Myocyte (in vitro differentiated cells): ENCODE measurements around the gene MUC20. TPM values are rescaled to one million over a fixed set of nuclear protein-coding genes. Genes with fewer than 3 reads are reported as not detected.
"Not testable (repeated sequence)": the region's sequence is repeated elsewhere in the genome, so short reads cannot be mapped to it uniquely, and the experiment has no call there.

ENCODE experiments used
- DNase-seq: peaks from one replicate; pipeline ENCODE4 v3.0.0-alpha.2; 2012; ENCODE audit warnings: low read depth
- polyA plus RNA-seq: library from polyadenylated mRNA; unstranded; fragments of >200 nt; gene quantifications from one replicate; pipeline ENCODE4 v1.2.1, GENCODE V29; 2012; ENCODE audit warnings: missing spikeins
- total RNA-seq: library from RNA; depleted of rRNA; stranded (reverse); fragments of >200 nt; gene quantifications from 2 replicates; pipeline ENCODE4 v1.2.3, GENCODE V29; 2014

Gene MUC20, protein sequence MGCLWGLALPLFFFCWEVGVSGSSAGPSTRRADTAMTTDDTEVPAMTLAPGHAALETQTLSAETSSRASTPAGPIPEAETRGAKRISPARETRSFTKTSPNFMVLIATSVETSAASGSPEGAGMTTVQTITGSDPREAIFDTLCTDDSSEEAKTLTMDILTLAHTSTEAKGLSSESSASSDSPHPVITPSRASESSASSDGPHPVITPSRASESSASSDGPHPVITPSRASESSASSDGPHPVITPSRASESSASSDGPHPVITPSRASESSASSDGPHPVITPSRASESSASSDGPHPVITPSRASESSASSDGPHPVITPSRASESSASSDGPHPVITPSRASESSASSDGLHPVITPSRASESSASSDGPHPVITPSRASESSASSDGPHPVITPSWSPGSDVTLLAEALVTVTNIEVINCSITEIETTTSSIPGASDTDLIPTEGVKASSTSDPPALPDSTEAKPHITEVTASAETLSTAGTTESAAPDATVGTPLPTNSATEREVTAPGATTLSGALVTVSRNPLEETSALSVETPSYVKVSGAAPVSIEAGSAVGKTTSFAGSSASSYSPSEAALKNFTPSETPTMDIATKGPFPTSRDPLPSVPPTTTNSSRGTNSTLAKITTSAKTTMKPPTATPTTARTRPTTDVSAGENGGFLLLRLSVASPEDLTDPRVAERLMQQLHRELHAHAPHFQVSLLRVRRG
- 0.10 and 0.96 TPM in 2 replicates for total RNA-seq
- polyA plus RNA-seq: 2.3 TPM

DNA sequence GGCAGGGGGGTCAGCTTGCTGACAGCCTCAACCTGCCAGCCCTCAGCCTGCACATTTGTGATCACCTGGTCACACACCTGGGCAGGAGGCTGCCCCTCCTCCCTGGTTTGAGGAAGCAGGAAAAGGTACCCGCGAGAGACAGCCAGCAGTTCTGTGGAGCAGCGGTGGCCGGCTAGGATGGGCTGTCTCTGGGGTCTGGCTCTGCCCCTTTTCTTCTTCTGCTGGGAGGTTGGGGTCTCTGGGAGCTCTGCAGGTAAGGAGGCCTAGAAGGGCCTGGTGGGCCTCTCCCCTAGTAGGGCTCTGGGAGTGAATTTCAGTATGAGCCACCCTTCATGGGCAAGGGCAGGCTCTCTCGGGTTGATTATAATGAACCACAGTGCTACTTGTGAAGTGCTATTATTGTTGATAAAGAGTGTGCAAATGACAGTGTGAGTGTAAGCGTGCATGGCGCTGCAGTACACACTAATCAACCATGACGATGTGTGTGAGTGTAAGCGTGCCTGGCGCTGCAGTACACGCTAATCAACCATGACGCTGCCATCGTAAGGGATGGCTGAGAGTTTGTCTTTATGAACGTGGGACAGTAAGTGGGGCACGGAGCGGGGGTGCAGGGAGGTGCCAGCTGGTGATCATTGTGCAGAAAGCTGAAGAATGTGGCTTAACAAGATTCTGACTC lies at the start of gene MUC20:
TSS of gene MUC20 (plus strand) at position 148 of the 676 bp plus-strand sequence. CDS start at position 178, 30 bp downstream.
- not testable (repeated sequence) for DNase-seq

DNA sequence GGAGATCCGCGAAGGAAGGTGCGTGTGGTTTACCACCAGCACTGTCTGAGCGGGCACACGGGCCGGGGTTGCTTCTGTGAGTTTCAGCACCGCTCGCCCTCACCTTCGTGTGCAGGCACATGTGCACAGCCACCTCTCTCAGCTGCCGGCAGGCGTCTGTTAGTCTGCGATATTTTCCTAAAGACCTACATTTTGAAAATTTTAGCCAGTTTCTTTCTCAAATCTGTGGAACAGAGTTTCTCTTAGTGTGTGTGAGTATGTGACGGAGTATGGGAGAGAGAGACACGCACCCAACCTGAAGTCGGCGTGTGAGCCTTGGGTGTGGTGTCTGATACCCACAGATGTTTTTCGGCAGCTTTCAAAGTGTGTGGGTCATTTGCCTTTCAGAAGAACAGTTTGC lies 49.5 kb upstream of the MUC20 start:
- DNase-seq: not testable (repeated sequence)

DNA sequence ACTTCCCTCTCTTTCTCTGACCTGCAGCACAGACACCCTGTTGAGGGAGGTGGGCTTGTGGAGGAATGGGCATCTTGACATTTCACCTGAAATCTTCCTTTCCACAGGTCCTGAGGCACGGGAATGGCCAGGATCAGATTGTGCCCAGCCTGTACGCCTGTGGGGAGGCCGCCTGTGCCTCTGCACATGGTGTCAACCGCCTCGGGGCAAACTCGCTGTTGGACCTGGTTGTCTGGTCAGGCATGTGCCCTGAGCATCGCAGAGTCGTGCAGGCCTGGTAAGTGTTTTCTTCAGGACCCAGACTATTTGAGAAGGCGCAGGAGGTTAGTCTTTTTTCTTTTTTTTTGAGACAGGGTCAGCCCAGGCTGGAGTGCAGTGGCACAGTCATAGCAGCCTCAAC lies 47.1 kb upstream of the MUC20 start:
- DNase-seq: not testable (repeated sequence)

DNA sequence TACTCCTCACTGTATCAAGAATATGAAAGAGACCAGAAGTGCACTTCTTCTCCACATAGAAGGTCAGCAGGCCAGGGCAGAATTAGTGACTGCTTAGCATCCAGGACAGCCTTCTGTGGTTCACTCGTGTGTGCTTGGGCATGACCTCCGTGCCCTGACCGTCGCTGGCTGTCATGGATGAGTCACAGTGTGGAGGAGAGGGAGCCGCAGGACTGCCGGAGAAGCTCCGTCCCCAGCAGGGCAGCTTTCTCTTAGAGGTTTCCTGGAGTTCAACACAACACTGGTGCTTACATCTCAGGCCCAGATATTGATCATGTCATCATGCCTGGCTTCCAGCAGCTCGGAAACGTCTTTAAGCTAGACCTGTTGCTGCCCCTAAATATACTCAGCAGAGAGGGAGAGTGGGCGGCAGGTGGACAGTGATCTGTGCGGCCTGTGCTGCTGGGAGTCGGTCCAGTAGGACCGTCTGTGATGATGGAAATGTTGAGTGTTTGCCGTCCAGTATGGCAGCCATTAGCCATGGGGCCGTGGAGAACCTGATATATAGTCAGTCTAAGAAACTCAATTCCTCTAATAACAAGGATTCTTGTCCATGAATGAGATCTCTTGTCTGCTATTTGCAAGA lies 42.3 kb upstream of the MUC20 start:
- DNase-seq: peak; percentile 53

DNA sequence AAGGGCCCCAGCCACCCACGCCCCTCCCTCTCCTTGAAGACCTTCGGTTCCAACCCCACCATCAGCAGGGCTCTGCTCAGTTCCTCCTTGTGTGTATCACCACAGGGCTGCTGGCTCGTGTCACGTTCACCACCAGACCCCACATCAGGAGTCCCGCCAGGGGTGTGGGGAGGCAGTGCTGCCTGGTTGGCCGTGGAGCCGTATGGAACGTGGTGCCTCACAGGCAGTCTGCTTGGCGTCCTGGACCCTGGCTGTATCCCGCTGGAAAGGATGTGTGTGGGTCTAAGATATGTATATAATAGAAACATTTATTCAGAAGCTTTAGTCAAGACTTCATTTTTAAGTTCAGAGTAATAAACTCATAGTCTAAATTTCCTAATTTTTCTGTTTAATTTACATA lies 40.1 kb upstream of the MUC20 start:
- not testable (repeated sequence) for DNase-seq

DNA sequence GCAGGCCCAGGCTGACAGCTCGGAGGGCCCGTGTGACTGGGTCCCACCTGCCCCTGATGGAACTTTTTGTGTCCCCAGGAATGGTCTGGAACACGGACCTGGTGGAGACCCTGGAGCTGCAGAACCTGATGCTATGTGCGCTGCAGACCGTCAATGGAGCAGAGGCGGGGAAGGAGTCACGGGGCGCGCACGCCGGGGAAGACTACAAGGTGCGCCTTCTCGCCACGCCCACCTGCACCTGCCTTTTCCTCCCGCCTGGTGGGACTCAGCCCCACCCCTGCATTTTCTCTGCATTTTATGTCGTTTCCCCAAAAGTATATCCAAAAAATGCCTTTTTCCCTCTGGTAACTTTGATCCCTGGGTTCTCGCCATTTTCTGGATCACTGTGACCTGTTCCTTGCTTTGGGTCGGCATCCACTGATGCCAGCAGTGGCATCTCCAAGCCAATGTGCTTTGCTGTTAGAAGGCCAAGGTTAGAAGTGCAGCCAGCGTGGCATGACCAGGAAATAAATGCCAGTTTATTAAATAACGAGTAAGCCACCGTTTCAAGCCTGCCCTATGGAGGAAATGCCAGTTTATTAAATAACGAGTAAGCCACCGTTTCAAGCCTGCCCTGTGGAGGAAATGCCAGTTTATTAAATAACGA lies 39.2 kb upstream of the MUC20 start:
- not testable (repeated sequence) for DNase-seq

DNA sequence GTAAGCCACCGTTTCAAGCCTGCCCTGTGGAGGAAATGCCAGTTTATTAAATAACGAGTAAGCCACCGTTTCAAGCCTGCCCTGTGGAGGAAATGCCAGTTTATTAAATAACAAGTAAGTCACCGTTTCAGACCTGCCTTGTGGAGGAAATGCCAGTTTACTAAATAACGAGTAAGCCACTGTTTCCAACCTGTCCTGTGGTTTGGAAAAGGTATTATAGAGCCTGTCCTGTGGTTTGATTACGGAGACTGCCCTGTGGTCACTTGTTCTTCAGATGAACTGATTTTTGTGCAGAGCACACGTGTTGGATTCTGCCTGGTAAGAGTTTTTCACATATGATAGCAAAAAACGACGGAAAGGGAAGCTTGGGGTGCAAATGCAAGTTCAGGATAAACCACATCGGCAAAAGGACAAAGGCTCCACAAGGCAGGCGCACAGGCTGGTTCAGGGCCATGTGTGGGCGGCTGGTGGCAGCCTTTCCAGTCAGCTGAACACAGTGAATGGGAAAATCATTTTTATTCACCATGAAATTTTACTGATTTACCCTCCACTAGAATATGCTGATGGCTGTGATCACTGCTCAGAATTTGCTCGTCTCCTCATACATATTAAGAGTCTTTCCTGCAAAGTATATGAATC lies 38.6 kb upstream of the MUC20 start:
- not testable (repeated sequence) for DNase-seq

DNA sequence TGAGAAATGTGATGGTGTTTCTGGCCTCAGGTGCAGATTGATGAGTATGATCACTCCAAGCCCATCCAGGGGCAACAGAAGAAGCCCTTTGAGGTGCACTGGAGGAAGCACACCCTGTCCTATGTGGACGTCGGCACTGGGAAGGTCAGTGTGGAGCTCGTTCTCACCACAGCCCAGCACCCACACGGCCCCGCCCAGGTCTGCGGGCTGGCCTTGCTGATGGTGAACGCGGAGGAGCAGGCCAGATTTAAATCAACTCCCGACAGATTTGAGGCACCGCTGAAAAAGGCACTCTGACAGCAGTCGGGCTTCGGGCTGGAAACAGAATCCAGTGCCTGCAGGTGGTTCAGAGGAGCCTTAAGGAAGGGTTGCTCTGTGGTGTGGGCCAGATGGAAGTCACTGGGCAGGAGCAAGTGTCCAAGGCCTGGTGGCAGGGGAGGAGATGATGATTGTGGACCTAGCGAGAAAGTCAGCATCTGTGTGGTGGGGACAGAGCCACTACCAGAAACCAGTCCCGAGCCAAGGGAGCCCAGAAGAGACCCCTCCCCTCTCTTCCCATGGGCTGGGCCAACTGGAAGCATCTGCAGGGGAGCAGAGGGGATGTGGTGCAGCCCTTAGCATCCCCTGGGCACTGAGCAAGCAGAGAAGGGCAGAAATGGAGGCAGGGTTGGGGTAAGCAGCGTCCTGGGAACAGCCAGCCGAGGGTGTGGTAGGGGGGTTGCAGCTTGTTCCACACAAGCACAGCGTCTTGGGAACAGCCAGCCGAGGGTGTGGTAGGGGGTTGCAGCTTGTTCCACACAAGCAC lies 36.9 kb upstream of the MUC20 start:
- DNase-seq: not testable (repeated sequence)

DNA sequence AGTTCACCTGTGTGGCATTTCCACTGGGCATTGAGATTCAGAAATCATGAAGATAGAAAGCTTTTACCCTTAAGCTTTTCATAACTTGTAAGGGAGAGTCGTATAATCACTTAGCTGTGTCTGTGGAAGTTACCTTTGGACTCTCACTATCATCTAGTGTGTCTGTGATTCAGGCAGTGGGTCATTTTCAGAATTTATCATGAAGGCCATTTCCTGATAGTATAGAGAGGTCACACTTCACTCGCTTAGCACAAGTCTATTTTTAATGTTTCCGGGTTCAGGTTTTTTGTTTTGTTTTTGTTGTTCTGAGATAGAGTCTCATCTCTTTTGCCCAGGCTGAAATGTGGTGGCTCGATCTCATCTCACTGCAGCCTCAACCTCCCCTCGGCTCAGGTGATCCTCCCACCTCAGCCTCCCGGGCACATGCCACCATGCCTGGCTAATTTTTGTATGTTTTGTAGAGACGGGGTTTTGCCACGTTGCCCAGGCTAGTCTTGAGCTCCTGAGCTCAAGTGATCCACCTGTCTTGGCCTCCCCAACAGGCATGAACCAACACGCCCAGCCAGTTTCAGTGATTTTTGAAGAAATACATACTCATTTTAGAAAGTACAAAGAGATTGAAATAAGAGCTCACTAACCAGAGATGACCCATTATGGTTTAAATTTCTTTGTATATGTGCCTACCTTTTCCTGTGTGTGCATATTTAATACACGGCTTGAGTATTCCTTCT lies 36.1 kb upstream of the MUC20 start:
- DNase-seq: not testable (repeated sequence)

DNA sequence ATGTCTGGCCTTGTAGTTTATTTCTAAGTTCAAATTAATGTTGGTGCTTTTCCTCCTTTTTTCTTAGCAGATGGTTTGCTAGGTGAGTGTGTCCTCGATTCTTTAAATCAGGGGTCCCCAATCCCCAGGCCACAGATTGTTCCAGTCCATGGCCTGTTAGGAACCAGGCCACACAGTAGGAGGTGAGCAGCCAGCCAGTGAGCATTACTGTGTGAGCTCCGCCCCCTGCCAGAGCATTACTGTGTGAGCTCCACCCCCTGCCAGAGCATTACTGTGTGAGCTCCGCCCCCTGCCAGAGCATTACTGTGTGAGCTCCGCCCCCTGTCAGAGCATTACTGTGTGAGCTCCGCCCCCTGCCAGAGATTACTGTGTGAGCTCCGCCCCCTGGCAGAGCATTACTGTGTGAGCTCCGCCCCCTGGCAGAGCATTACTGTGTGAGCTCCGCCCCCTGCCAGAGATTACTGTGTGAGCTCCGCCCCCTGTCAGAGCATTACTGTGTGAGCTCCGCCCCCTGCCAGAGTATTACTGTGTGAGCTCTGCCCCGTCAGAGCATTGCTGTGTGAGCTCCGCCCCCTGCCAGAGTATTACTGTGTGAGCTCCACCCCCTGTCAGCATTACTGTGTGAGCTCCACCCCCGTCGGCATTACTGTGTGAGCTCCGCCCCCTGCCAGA lies 34.1 kb upstream of the MUC20 start:
- DNase-seq: not testable (repeated sequence)

DNA sequence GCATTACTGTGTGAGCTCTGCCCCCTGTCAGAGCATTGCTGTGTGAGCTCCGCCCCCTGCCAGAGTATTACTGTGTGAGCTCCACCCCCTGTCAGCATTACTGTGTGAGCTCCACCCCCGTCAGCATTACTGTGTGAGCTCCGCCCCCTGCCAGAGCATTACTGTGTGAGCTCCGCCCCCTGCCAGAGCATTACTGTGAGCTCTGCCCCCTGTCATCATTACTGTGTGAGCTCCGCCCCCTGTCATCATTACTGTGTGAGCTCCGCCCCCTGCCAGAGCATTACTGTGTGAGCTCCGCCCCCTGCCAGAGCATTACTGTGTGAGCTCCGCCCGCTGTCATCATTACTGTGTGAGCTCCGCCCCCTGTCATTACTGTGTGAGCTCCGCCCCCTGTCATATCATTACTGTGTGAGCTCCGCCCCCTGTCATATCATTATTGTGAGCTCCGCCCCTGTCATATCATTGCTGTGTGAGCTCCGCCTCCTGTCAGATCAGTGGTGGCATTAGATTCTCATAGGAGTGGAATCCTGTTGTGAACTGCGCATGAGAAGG lies 33.5 kb upstream of the MUC20 start:
- not testable (repeated sequence) for DNase-seq

DNA sequence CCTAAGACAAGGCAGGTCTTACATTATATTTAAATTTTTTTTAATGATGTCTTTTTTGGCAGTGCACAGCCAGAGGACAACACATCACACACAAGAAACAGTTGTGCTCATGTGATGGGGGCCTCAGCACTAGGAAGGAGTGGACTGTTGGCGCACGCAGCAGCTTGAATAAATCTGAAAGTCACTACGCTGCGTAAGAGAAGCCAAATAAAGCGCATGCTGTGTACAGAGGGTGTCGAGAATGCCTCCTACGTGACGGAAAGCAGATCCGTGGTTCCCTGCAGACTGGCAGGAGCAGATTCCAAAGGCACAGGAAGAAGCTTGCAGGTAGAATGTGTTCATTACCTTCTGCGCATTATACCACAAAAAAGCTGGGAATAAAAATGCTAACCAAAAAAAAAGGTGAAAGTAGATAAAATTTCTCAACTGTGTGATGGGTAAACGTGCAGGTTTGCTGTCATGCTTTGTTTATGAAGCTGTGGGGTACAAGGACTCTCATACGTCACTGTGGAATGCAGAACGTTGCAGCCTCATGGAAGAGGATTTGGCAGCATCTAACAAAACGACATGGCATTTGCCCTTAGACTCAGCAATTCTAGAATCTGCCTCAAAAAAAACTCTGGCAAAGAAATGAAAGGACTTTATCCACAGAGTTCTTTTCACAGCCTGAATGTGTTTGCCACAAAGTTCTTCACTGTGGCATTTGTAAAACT lies 32.2 kb upstream of the MUC20 start:
- DNase-seq: not testable (repeated sequence)

DNA sequence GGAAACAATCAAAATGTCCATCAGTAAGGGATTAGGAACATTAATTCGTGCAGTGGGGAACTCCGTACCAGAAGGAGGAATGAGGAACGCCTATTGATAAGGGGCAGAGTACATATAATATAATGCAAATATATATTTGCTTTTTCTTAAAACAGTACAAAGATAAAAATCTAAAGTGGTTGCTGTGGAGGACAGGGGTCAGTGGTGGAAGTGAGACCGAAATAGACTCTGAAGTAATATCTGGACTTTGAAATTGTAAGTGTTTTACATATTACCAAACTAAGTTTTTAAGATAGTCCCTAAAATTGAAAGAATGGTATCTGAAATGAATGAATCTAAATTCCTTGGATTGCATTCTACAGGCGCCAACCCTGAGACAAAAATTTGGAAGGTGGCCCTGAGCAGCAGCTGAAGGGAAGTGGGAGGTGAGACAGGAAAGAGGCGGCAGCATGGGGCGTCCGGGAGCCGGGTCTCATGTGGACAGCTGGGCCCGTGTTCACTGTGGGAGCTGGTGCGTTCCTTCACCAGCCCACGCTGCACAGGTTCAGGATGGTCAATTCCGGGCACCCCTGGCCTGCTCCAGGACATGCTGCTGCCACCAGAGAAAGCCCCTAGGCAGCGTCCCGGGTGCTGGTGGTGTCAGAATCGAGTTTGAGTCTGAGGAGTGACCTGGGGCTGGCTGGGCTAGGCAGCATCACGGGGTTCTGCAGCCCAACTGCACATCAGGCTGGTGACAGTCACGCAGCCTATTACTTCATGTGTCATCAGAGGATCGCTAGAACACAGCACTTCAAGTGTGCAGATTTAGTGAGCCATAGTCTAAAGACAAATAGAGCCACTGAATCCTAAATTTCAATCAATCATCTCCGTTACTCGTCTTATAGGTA lies 31.4 kb upstream of the MUC20 start:
- peak; percentile 42 for DNase-seq

DNA sequence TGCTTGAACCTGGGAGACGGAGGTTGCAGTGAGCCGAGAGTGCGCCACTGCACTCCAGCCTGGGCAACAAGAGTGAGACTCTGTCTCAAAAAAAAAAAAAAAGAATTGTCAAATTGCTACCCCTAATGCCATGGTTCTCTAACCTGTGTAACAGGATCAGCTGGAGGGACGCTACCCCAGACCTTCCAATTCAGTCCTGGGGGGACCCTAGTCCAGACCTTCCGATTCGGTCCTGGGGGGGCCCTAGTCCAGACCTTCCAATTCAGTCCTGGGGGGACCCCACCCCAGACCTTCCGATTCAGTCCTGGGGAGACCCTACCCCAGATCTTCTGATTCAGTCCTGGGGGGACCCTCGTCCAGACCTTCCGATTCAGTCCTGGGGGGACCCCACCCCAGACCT lies 29.8 kb upstream of the MUC20 start:
- DNase-seq: no peak

DNA sequence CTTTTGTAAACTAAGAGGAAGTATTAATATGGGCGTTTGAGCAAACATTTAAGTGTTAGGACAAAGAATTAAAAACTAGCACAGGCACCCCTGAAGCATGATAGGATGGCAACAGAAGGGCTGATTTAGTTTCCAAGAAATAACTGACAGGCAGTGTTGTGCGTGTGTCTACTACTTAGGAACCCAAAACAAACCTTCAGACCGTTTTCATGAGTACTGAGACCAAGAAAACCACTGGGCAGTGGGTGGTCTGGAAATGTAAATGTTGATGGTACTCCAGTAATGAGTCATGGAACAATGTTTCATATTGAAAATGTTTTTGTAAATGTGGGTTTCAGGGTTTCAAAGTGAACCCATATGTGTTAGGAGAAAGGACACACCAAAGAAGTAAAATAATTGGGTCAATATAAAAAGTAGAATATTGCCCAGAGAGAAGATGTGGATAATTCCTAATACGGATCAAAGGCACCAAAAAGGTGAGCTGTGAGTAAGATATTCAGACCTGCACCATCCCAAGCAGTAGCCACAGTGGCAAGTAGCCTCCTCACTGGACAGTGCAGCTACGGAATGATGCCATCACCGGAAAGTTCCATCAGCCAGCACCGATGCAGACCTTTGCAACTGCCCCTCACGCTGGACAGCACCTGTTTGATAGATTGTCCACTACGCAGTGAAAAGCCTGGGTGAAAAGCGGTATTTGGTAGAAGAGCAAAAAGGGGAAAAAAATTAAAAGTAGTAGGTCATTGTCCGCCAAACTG lies 29.0 kb upstream of the MUC20 start:
- DNase-seq: not testable (repeated sequence)

DNA sequence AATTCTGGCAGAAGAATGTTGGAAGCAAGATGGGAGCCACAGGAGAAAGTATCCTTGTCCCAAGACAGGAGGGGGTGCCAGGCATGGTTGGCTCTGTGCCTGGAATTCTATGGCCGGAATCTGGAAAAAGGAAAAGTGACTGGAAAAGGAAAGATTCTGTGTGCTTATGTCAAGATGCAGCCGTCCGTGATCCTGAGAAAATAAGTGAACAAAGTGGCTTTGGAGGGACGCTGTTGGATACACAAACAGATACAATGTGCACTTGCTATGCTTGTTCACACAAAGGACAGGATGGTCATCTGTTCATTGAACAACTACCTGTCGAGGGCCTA lies 28.5 kb upstream of the MUC20 start:
- no peak for DNase-seq
